Bronchial epithelial cell (primary cell): ENCODE data around the gene MICAL2. TPM values are rescaled to one million over a fixed set of nuclear protein-coding genes. Genes with fewer than 3 reads are reported as not detected.

ENCODE experiments used
- DNase-seq: peaks from one replicate; pipeline ENCODE4 v3.0.0-alpha.2; 2010; ENCODE audit warnings: low read depth
- FAIRE-seq: peaks from 2 replicates; lab custom pipeline; 2011; peaks lifted over from hg19 to GRCh38; lab: Jason Lieb, UNC
- H3K27me3 ChIP-seq: 2 replicates; pipeline ENCODE4 v1.5.1; 2011; ENCODE audit warnings: low read length; ENCODE audit not compliant: control insufficient read depth, insufficient read depth
- H3K36me3 ChIP-seq: 2 replicates; pipeline ENCODE4 v1.5.1; 2011; ENCODE audit warnings: low read length; ENCODE audit not compliant: control insufficient read depth, insufficient read depth
- H3K4me3 ChIP-seq: 2 replicates; pipeline ENCODE4 v1.5.1; 2011; ENCODE audit warnings: mild to moderate bottlenecking, low read depth, low read length, control low read depth
- total RNA-seq: library from RNA; depleted of rRNA; stranded (reverse); fragments of >200 nt; gene quantifications from 2 replicates; pipeline ENCODE4 v1.2.1, GENCODE V29; 2014
- TF ChIP-seq, protein P1 (sequence below): IDR thresholded peaks from 2 replicates; pipeline ENCODE4 v1.5.1; 2011; ENCODE audit warnings: mild to moderate bottlenecking, moderate library complexity, low read length, control low read depth, inconsistent platforms; ENCODE audit not compliant: insufficient read depth, severe bottlenecking

MICAL2 gene
- total RNA-seq, 1 donor from 2014 or later, result 75.0 TPM

DNA sequence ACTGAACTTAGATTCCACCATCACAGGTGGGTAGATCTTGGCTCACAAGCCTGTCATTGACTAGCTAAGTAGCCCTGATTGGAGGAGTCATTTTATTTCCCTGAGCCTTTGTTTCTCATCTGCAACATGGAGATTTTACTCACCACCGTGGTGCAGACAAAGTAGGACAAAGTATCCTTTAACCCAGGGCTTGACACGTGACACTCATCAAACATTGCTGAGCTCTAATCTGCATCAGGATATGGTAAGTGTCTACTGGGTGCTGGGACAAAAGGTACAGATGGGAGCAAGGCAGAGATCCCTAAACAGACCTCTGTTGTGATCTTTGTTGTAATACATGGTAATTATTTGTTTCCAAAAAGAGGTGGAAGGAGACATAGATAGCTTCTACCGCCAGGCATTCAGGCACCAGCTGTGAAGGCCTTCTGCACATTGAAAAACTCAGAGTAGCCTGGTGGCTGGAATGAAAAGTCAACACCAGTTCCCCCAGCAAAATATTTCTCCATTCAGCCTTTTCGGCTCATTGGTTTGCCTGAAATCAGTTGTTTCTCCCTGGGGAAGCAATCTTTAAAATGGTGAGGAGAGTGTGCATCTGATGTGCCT is 18.3 kb upstream of the MICAL2 start:
- H3K4me3 ChIP-seq, result no peak overlapping the region
- no peaks in the 10 kb centered on the region for H3K36me3 ChIP-seq
- no peaks in the 10 kb centered on the region for H3K27me3 ChIP-seq
- FAIRE-seq (no peak), DNase-seq (no peak)
- TF ChIP-seq, protein P1, sequence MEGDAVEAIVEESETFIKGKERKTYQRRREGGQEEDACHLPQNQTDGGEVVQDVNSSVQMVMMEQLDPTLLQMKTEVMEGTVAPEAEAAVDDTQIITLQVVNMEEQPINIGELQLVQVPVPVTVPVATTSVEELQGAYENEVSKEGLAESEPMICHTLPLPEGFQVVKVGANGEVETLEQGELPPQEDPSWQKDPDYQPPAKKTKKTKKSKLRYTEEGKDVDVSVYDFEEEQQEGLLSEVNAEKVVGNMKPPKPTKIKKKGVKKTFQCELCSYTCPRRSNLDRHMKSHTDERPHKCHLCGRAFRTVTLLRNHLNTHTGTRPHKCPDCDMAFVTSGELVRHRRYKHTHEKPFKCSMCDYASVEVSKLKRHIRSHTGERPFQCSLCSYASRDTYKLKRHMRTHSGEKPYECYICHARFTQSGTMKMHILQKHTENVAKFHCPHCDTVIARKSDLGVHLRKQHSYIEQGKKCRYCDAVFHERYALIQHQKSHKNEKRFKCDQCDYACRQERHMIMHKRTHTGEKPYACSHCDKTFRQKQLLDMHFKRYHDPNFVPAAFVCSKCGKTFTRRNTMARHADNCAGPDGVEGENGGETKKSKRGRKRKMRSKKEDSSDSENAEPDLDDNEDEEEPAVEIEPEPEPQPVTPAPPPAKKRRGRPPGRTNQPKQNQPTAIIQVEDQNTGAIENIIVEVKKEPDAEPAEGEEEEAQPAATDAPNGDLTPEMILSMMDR, result no peak

DNA sequence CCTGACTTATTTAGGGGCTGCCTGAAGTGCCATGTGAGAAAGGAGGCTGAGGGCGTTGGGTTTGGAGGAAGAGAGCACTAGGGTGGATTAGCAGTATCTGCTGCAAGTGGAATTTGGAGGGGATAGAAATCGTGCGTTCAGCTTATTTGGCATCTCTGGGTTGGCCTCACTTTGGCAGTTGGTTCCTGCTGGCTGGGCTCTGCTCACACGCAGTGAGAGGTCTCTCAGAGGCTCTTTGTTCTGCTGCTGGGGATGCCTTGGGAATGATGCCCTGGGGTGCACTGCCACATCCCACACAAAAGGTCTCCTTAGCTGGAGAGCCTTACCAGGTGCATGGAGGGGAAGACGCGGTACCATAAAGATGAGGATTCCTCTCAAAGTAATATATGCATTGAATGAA is 17.7 kb upstream of the MICAL2 start:
- Histone ChIP-seq H3K27me3 (no peaks in the 10 kb centered on the region), H3K4me3 (no peak overlapping the region), H3K36me3 (no peaks in the 10 kb centered on the region)
- no peak for FAIRE-seq
- TF ChIP-seq, protein P1, result no peak
- DNase-seq, result no peak

DNA sequence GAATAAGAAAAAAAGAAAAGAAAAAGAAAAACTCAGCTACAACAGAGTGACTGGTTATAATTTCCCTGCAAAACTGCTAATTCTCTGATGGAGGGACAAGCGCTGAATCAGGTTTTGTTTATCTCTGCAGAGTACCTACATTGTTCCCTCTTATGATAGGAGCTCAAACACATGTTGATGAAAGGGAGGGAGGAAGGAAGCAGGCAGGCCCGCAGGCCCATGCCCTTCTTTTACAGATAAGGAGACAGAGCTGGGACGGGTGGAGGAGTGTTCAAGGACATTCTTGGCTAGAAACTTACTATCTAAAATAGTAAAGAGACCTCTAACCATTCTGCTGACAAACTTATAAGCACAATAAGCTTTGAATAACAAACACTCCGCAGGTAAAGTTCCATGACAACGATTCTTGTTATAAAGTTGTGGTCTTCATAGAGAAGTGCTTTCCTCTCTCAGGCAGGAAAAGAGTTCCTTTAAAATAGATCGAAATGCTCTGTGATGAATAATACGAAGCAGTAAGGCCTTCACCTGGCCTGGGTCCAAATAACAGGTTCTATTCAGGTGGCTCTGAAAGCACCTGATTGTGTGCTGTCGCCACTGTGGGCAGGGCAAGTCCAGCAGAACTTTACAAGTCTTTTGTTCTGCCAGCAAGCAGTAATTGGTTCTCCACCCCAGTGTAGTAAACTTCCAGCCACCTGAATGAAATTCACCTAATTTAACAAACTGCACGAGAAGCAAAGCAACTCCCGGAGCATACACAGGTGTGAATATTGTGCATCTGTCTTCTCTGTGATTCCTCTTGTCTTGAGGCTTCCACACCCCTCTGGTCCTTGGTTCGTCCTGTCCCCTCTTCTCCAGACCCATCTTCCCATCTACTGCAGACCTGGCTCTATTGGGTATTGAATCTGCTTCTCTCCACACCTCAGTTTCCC is 15.3 kb upstream of the MICAL2 start:
- no peaks in the 10 kb centered on the region for H3K27me3 ChIP-seq
- DNase-seq, result peak; percentile 46
- H3K4me3 ChIP-seq, result no peak overlapping the region
- no peaks in the 10 kb centered on the region for H3K36me3 ChIP-seq
- FAIRE-seq, result no peak
- TF ChIP-seq, protein P1, result no peak

DNA sequence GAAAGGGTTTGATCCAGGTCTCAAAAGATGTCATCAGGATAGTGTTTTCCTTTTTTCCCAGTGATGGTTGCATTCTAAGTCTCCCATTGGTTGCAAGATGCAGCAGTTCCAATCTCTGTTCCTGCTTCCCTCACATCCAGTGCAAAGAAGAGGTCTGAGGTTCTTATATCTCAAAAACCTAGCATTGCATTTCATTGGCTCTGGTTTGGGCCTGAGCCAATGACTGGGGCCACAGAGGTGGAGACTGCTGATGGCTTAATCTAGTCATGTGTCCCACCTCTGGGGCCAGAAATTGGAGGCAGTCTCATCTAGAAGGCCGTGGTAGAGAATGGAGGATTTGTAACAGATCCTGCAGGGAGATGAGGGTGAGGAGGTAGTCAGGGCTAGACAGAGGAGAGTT is 13.2 kb upstream of the MICAL2 start:
- DNase-seq (no peak), FAIRE-seq (no peak)
- no peak overlapping the region for H3K4me3 ChIP-seq
- H3K36me3 ChIP-seq, result no peaks in the 10 kb centered on the region
- TF ChIP-seq, protein P1, result no peak
- H3K27me3 ChIP-seq, result no peaks in the 10 kb centered on the region

DNA sequence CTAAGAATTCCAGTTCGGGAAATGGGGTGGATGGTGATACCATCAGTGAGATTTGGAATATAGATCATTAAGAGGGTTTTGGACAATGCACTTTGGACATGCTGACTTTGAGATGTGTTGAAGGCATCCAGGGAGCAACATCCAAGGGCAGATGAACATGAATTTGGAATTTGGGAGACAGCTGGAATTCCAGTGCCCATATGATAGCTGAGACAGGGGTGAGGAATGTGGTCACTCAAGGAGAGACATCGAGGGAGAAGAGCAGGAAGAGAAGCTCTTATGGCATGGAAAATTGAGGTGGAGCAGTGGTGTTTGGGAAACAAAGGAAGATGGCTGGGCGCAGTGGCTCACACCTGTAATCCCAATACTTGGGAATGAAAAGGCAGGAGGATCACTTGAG is 11.8 kb upstream of the MICAL2 start:
- TF ChIP-seq, protein P1, result no peak
- DNase-seq, result no peak
- no peak for FAIRE-seq
- H3K27me3 ChIP-seq, result no peaks in the 10 kb centered on the region
- H3K4me3 ChIP-seq, result no peak overlapping the region
- H3K36me3 ChIP-seq, result no peaks in the 10 kb centered on the region
